Uterus (tissue), 4 donors: ENCODE measurements around the gene NBR1. TPM values are rescaled to one million over a fixed set of nuclear protein-coding genes. Genes with fewer than 3 reads are reported as not detected.

ENCODE experiments used
- DNase-seq, 2 donors: peaks; one replicate each; pipeline ENCODE4 v3.0.0-alpha.2; 2019 to 2020
- H3K27ac ChIP-seq, 2 donors: fragments of 200-600 bp; sonication (generic); 1 replicate in 1 of 2; 2 replicates in 1 of 2; pipeline ENCODE4 v1.5.1; 2016 to 2018
- H3K27me3 ChIP-seq, 2 donors: fragments of 200-600 bp; sonication (generic); one replicate each; pipeline ENCODE4 v1.5.1; 2018 to 2019; ENCODE audit warnings: control low read depth in 1 of 2
- H3K36me3 ChIP-seq, 2 donors: fragments of 200-600 bp; sonication (generic); one replicate each; pipeline ENCODE4 v1.5.1; 2019; ENCODE audit warnings: control low read depth in 1 of 2
- H3K4me1 ChIP-seq, 2 donors: fragments of 200-600 bp; sonication (generic); one replicate each; pipeline ENCODE4 v1.5.1; 2018 to 2019; ENCODE audit warnings: control low read depth in 1 of 2
- H3K4me3 ChIP-seq, 2 donors: fragments of 200-600 bp; sonication (generic); 1 replicate in 1 of 2; 2 replicates in 1 of 2; pipeline ENCODE4 v1.5.1; 2018 to 2019; ENCODE audit warnings: mild to moderate bottlenecking in 1 of 2
- H3K9me3 ChIP-seq, 2 donors: fragments of 200-600 bp; sonication (generic); one replicate each; pipeline ENCODE4 v1.5.1; 2019; ENCODE audit warnings: control low read depth in 1 of 2
- CTCF ChIP-seq, 4 experiments: fragments of 200-600 bp in 2 of 4; fragments of 450-650 bp in 2 of 4; sonication (generic) in 2 of 4; IDR thresholded peaks; one replicate each; pipeline ENCODE4 v1.5.1; 2016 to 2019; ENCODE audit warnings: antibody characterized with exemption in 4 of 4, mild to moderate bottlenecking in 2 of 4, moderate library complexity in 1 of 4
- POLR2A ChIP-seq, 2 donors: fragments of 450-650 bp; IDR thresholded peaks; one replicate each; pipeline ENCODE4 v1.6.1; 2016; ENCODE audit warnings: antibody characterized with exemption in 2 of 2, mild to moderate bottlenecking in 1 of 2, moderate library complexity in 1 of 2
- intact Hi-C: fragments of 100-400 bp; cut with DNase I; formaldehyde crosslinking; loops from one replicate; pipeline ENCODE4 v1.15.1; 2023; ENCODE audit warnings: low total_unique reads
- total RNA-seq, 4 donors: library from RNA; depleted of rRNA in 3 of 4; stranded (reverse); fragments of >200 nt in 3 of 4; gene quantifications; one replicate each; pipeline versions ENCODE4 v1.1.0 to v1.2.4, GENCODE V29; 2014 to 2023
- donor health status: DM: yes; HTN: yes; CAD: no.

The NBR1 gene
- total RNA-seq, 4 donors from 2014 or later = 30.0 to 126 (median 67.2) TPM

GRCh38 chr17:43212641-43213490 lies 41.9 kb downstream of the NBR1 start:
- TF ChIP-seq CTCF (IDR thresholded peaks at IDR 0.05) = no peak
- no peak for TF ChIP-seq POLR2A (IDR thresholded peaks at IDR 0.05)
- Histone ChIP-seq H3K4me1 (no peaks in the 10 kb centered on the region), H3K4me3 (peak overlapping the region in 1 of 2 donors; percentile 64), H3K27ac (peak overlapping the region; percentile 86 to 90), H3K9me3 (no peaks in the 10 kb centered on the region), H3K36me3 (no peaks in the 10 kb centered on the region), H3K27me3 (no peaks in the 10 kb centered on the region)
- intact Hi-C loops = no loop called here
- DNase-seq = no peak

- TF ChIP-seq CTCF (IDR thresholded peaks at IDR 0.05) = no peak
- TF ChIP-seq POLR2A (IDR thresholded peaks at IDR 0.05) = no peak
- H3K27ac ChIP-seq = no peak overlapping the region
- DNase-seq = no peak
- intact Hi-C loops = no loop called here
- H3K9me3 ChIP-seq = no peaks in the 10 kb centered on the region
- H3K4me1 ChIP-seq = no peaks in the 10 kb centered on the region
- H3K36me3 ChIP-seq = no peaks in the 10 kb centered on the region
- no peaks in the 10 kb centered on the region for H3K27me3 ChIP-seq
- H3K4me3 ChIP-seq = no peak overlapping the region
Measured at GRCh38 chr17:43213545-43213944, 42.5 kb downstream of the NBR1 start.

DNA sequence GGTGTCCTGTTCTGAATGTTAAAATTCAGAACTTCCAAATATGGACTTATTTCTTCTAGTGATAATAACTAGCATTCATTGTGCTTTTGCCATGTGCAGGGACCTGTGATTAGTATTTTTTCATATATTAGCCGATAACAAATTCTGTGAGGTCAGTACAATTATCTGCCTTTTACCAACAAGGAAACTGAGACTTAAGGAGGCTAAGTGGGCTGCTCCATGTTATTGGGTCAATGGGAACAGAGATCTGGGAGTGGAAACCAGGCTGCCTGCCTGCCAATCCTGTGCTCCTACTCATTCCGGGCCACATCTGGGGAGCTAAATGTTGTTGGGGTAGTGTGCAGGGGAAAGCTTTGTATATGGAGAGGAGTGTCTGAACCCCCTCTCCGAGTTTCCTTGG lies 44.3 kb downstream of the NBR1 start:
- no peaks in the 10 kb centered on the region for H3K36me3 ChIP-seq
- no peaks in the 10 kb centered on the region for H3K4me1 ChIP-seq
- DNase-seq = no peak
- intact Hi-C loops = no loop called here
- TF ChIP-seq POLR2A (IDR thresholded peaks at IDR 0.05) = no peak
- H3K9me3 ChIP-seq = no peaks in the 10 kb centered on the region
- H3K27ac ChIP-seq = no peak overlapping the region
- no peak overlapping the region for H3K4me3 ChIP-seq
- no peaks in the 10 kb centered on the region for H3K27me3 ChIP-seq

- Histone ChIP-seq H3K4me3 (no peak overlapping the region), H3K27ac (no peak overlapping the region), H3K4me1 (no peaks in the 10 kb centered on the region), H3K27me3 (no peaks in the 10 kb centered on the region), H3K9me3 (no peaks in the 10 kb centered on the region), H3K36me3 (no peaks in the 10 kb centered on the region)
- DNase-seq = no peak
- intact Hi-C loops = no loop called here
- TF ChIP-seq CTCF (IDR thresholded peaks at IDR 0.05) (no peak), POLR2A (IDR thresholded peaks at IDR 0.05) (no peak)
Measured at GRCh38 chr17:43216369-43216761, 45.4 kb downstream of the NBR1 start.

DNA sequence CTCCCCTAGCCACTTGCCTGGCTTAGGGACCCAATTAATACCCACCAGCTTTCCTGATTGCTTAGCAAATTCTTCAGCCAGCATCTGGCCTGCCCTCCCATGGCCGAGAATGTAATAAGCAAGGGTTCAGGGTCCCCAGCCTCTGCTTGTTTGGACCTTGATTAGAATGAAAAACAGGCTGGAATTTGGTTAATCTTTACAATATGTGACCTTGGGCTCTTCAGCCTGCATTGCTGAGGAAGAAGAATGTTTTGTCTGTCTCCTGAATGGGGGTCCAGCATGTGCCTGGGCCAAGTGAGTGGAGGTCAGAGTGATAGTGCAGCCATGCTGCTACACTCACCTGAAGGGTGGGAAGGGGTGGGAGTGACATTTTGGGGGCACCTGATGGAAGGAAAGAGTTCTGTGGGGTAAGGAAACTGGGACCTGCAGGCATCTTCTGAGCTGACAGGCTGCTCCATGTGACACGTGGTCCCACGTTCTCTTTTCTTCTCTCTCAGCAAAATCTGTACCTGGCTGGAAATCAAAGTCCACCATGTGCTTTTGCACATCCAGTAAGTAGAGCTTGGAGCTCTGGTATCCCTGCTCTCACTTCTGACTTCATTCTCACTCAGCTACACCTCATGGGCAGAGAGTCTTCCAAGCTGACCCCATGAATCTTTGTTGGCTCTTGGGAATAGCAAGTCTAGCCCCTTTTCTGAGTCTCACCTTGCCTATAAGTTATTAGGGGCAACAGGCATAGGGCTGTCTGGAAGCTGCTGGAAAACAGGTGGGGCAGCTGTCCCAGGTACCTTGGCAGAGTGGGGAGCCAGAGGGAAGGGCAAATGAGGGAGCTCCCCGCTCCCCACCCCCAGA lies 46.0 kb downstream of the NBR1 start:
- Histone ChIP-seq H3K27ac (no peak overlapping the region), H3K27me3 (no peaks in the 10 kb centered on the region), H3K4me3 (no peak overlapping the region), H3K4me1 (no peaks in the 10 kb centered on the region), H3K9me3 (no peaks in the 10 kb centered on the region), H3K36me3 (no peaks in the 10 kb centered on the region)
- intact Hi-C loops = no loop called here
- no peak for DNase-seq
- no peak for TF ChIP-seq POLR2A (IDR thresholded peaks at IDR 0.05)
- no peak for TF ChIP-seq CTCF (IDR thresholded peaks at IDR 0.05)
